ENCODE data around the gene B4GALT2.

The B4GALT2 gene

GRCh38 chr1:43974443-43975248 lies 4.4 kb upstream of the B4GALT2 start, which contains the start of gene ATP6V0B:
TSS of gene ATP6V0B (plus strand) at chr1:43974960. CDS start at chr1:43975041, 81 bp downstream.
- Histone ChIP-seq H3K36me3 (ENCODE audit: control insufficient read depth in 4 of 4, insufficient read depth in 4 of 4, low read length in 3 of 4) (peaks cover 2 to 47% (median 30%) of the 10 kb centered on the region in 4 experiments), H3K27me3 (replicated peaks in 2 of 5; ENCODE audit: control insufficient read depth in 4 of 5, insufficient read depth in 5 of 5, low read length in 4 of 5) (no peaks in the 10 kb centered on the region), H3K4me3 (ENCODE audit: control insufficient read depth in 1 of 7, extremely low read depth in 1 of 7, insufficient read depth in 4 of 7, low read depth in 2 of 7, low read length in 6 of 7) (peak within 1 kb of the TSS; percentile 57 to 95 (median 88)), H3K4me1 (ENCODE audit: control extremely low read depth in 1 of 4, control insufficient read depth in 4 of 4, insufficient read depth in 4 of 4, low read length in 3 of 4) (peaks cover 7 to 56% (median 43%) of the 10 kb centered on the region in 4 experiments), H3K9me3 (ENCODE audit: control extremely low read depth in 1 of 5, control insufficient read depth in 4 of 5, insufficient read depth in 2 of 5, low read depth in 1 of 5, low read length in 4 of 5) (no peaks in the 10 kb centered on the region), H3K27ac (ENCODE audit: insufficient read depth in 1 of 2, low read depth in 1 of 2, low read length in 2 of 2, poor library complexity in 1 of 2, severe bottlenecking in 2 of 2) (peak within 1 kb of the TSS; percentile 64 to 90)
- ChIA-PET POLR2A (interaction anchor here (0.6 to 1.2 kb wide), 2 partner anchors 28 to 30 kb away, joined by 3 to 5 read pairs; partner anchors contain the start of gene IPO13), CTCF (interaction anchor here (0.7 to 3.5 kb wide), 12 partner anchors 10 to 73 kb away, joined by 3 to 13 read pairs (median 3); partner anchors contain the start of genes ARTN and CCDC24)
- DNase-seq: peak; percentile 91 to 95 (median 94)
- WGBS (ENCODE audit: insufficient coverage): 0% methylated on average over 87 of the region's 93 CpGs

- Histone ChIP-seq H3K9me3 (ENCODE audit: control extremely low read depth in 1 of 5, control insufficient read depth in 4 of 5, insufficient read depth in 2 of 5, low read depth in 1 of 5, low read length in 4 of 5) (no peaks in the 10 kb centered on the region), H3K27ac (ENCODE audit: insufficient read depth in 1 of 2, low read depth in 1 of 2, low read length in 2 of 2, poor library complexity in 1 of 2, severe bottlenecking in 2 of 2) (peak overlapping the region; percentile 64 to 90), H3K4me1 (ENCODE audit: control extremely low read depth in 1 of 4, control insufficient read depth in 4 of 4, insufficient read depth in 4 of 4, low read length in 3 of 4) (peaks cover 7 to 58% (median 46%) of the 10 kb centered on the region in 4 experiments), H3K4me3 (ENCODE audit: control insufficient read depth in 1 of 7, extremely low read depth in 1 of 7, insufficient read depth in 4 of 7, low read depth in 2 of 7, low read length in 6 of 7) (peak overlapping the region; percentile 57 to 95 (median 88)), H3K27me3 (replicated peaks in 2 of 5; ENCODE audit: control insufficient read depth in 4 of 5, insufficient read depth in 5 of 5, low read length in 4 of 5) (no peaks in the 10 kb centered on the region), H3K36me3 (ENCODE audit: control insufficient read depth in 4 of 4, insufficient read depth in 4 of 4, low read length in 3 of 4) (peaks cover 2 to 47% (median 30%) of the 10 kb centered on the region in 4 experiments)
- ChIA-PET CTCF (interaction anchor here (0.8 to 3.5 kb wide), 9 partner anchors 10 to 72 kb away, joined by 3 to 13 read pairs (median 4); partner anchors contain the start of genes ARTN and CCDC24), POLR2A (interaction anchor here (1.2 kb wide), 1 partner anchor 28 kb away, joined by 5 read pairs; the partner anchor contains the start of gene IPO13)
- WGBS (ENCODE audit: insufficient coverage): 0% methylated on average over 29 of the region's 34 CpGs
- DNase-seq: peak; percentile 56 to 76 (median 66)
Measured at GRCh38 chr1:43975249-43975961, 3.6 kb upstream of the B4GALT2 start.

- H3K36me3 ChIP-seq (ENCODE audit: control insufficient read depth in 4 of 4, insufficient read depth in 4 of 4, low read length in 3 of 4): peaks cover 2 to 44% (median 30%) of the 10 kb centered on the region in 4 experiments
- peak overlapping the region in 1 of 2 experiments; percentile 90 for H3K27ac ChIP-seq (ENCODE audit: insufficient read depth in 1 of 2, low read depth in 1 of 2, low read length in 2 of 2, poor library complexity in 1 of 2, severe bottlenecking in 2 of 2)
- H3K4me1 ChIP-seq (ENCODE audit: control extremely low read depth in 1 of 4, control insufficient read depth in 4 of 4, insufficient read depth in 4 of 4, low read length in 3 of 4): peaks cover 7 to 56% (median 39%) of the 10 kb centered on the region in 4 experiments
- DNase-seq: peak in 2 of 3 donors; percentile 19 to 32
- H3K9me3 ChIP-seq (ENCODE audit: control extremely low read depth in 1 of 5, control insufficient read depth in 4 of 5, insufficient read depth in 2 of 5, low read depth in 1 of 5, low read length in 4 of 5): no peaks in the 10 kb centered on the region
- peak overlapping the region in 6 of 7 experiments; percentile 57 to 95 (median 89) for H3K4me3 ChIP-seq (ENCODE audit: control insufficient read depth in 1 of 7, extremely low read depth in 1 of 7, insufficient read depth in 4 of 7, low read depth in 2 of 7, low read length in 6 of 7)
- ChIA-PET CTCF (interaction anchor here (0.8 to 3.5 kb wide), 8 partner anchors 9 to 71 kb away, joined by 3 to 13 read pairs (median 4); partner anchors contain the start of gene CCDC24), POLR2A (interaction anchor here (1.3 kb wide), 1 partner anchor 16 kb away, joined by 3 read pairs; no protein-coding TSS in a partner anchor)
- no CpG with 5 or more reads among the region's 4 CpGs for WGBS (ENCODE audit: insufficient coverage)
- H3K27me3 ChIP-seq (replicated peaks in 2 of 5; ENCODE audit: control insufficient read depth in 4 of 5, insufficient read depth in 5 of 5, low read length in 4 of 5): no peaks in the 10 kb centered on the region
Measured at GRCh38 chr1:43976045-43976444, 3.0 kb upstream of the B4GALT2 start.

GRCh38 chr1:43976890-43977289 lies 2.1 kb upstream of the B4GALT2 start:
- Histone ChIP-seq H3K4me3 (ENCODE audit: control insufficient read depth in 1 of 7, extremely low read depth in 1 of 7, insufficient read depth in 4 of 7, low read depth in 2 of 7, low read length in 6 of 7) (peak overlapping the region in 2 of 7 experiments; percentile 14 to 93), H3K4me1 (ENCODE audit: control extremely low read depth in 1 of 4, control insufficient read depth in 4 of 4, insufficient read depth in 4 of 4, low read length in 3 of 4) (peaks cover 7 to 55% (median 39%) of the 10 kb centered on the region in 4 experiments), H3K27ac (ENCODE audit: insufficient read depth in 1 of 2, low read depth in 1 of 2, low read length in 2 of 2, poor library complexity in 1 of 2, severe bottlenecking in 2 of 2) (no peak overlapping the region), H3K36me3 (ENCODE audit: control insufficient read depth in 4 of 4, insufficient read depth in 4 of 4, low read length in 3 of 4) (peaks cover 2 to 37% (median 27%) of the 10 kb centered on the region in 4 experiments), H3K27me3 (replicated peaks in 2 of 5; ENCODE audit: control insufficient read depth in 4 of 5, insufficient read depth in 5 of 5, low read length in 4 of 5) (no peaks in the 10 kb centered on the region), H3K9me3 (ENCODE audit: control extremely low read depth in 1 of 5, control insufficient read depth in 4 of 5, insufficient read depth in 2 of 5, low read depth in 1 of 5, low read length in 4 of 5) (no peaks in the 10 kb centered on the region)
- CTCF ChIA-PET: interaction anchor here (1.9 to 3.5 kb wide), 2 partner anchors 14 to 29 kb away, joined by 6 to 13 read pairs; partner anchors contain the start of gene CCDC24
- no peak for DNase-seq
- POLR2A ChIA-PET: interaction anchor here (1.3 kb wide), 1 partner anchor 15 kb away, joined by 3 read pairs; no protein-coding TSS in a partner anchor
- 93% methylated on average over 7 of the region's 8 CpGs for WGBS (ENCODE audit: insufficient coverage)

- ChIA-PET CTCF (interaction anchor here (0.9 to 3.5 kb wide), 4 partner anchors 11 to 43 kb away, joined by 3 to 13 read pairs (median 4); partner anchors contain the start of gene CCDC24), POLR2A (interaction anchor here (1.3 kb wide), 1 partner anchor 14 kb away, joined by 3 read pairs; no protein-coding TSS in a partner anchor)
Measured at GRCh38 chr1:43977376-43978263, 1.4 kb upstream of the B4GALT2 start.

GRCh38 chr1:43978264-43978550 lies 803 bp upstream of the B4GALT2 start:
- H3K36me3 ChIP-seq (ENCODE audit: control insufficient read depth in 4 of 4, insufficient read depth in 4 of 4, low read length in 3 of 4): peaks cover 2 to 34% (median 19%) of the 10 kb centered on the region in 4 experiments
- WGBS (ENCODE audit: insufficient coverage): 80% methylated on average over 1 of the region's 5 CpGs
- POLR2A ChIA-PET: no interaction called here
- H3K9me3 ChIP-seq (ENCODE audit: control extremely low read depth in 1 of 5, control insufficient read depth in 4 of 5, insufficient read depth in 2 of 5, low read depth in 1 of 5, low read length in 4 of 5): no peaks in the 10 kb centered on the region
- H3K27ac ChIP-seq (ENCODE audit: insufficient read depth in 1 of 2, low read depth in 1 of 2, low read length in 2 of 2, poor library complexity in 1 of 2, severe bottlenecking in 2 of 2): no peak overlapping the region
- no peaks in the 10 kb centered on the region for H3K27me3 ChIP-seq (replicated peaks in 2 of 5; ENCODE audit: control insufficient read depth in 4 of 5, insufficient read depth in 5 of 5, low read length in 4 of 5)
- DNase-seq: no peak
- peaks cover 7 to 55% (median 39%) of the 10 kb centered on the region in 4 experiments for H3K4me1 ChIP-seq (ENCODE audit: control extremely low read depth in 1 of 4, control insufficient read depth in 4 of 4, insufficient read depth in 4 of 4, low read length in 3 of 4)
- H3K4me3 ChIP-seq (ENCODE audit: control insufficient read depth in 1 of 7, extremely low read depth in 1 of 7, insufficient read depth in 4 of 7, low read depth in 2 of 7, low read length in 6 of 7): peak overlapping the region in 1 of 7 experiments; percentile 67
- CTCF ChIA-PET: interaction anchor here (0.9 to 3.5 kb wide), 4 partner anchors 11 to 43 kb away, joined by 3 to 13 read pairs (median 4); partner anchors contain the start of gene CCDC24

More at GRCh38 chr1:43977376-43978263, 1.4 kb upstream of the B4GALT2 start:
- no peaks in the 10 kb centered on the region for H3K9me3 ChIP-seq (ENCODE audit: control extremely low read depth in 1 of 5, control insufficient read depth in 4 of 5, insufficient read depth in 2 of 5, low read depth in 1 of 5, low read length in 4 of 5)
- H3K4me3 ChIP-seq (ENCODE audit: control insufficient read depth in 1 of 7, extremely low read depth in 1 of 7, insufficient read depth in 4 of 7, low read depth in 2 of 7, low read length in 6 of 7): no peak overlapping the region
- peaks cover 7 to 55% (median 39%) of the 10 kb centered on the region in 4 experiments for H3K4me1 ChIP-seq (ENCODE audit: control extremely low read depth in 1 of 4, control insufficient read depth in 4 of 4, insufficient read depth in 4 of 4, low read length in 3 of 4)
- WGBS (ENCODE audit: insufficient coverage): 95% methylated on average over 3 of the region's 9 CpGs
- H3K27ac ChIP-seq (ENCODE audit: insufficient read depth in 1 of 2, low read depth in 1 of 2, low read length in 2 of 2, poor library complexity in 1 of 2, severe bottlenecking in 2 of 2): no peak overlapping the region
- DNase-seq: no peak
- H3K36me3 ChIP-seq (ENCODE audit: control insufficient read depth in 4 of 4, insufficient read depth in 4 of 4, low read length in 3 of 4): peaks cover 2 to 32% (median 21%) of the 10 kb centered on the region in 4 experiments
- no peaks in the 10 kb centered on the region for H3K27me3 ChIP-seq (replicated peaks in 2 of 5; ENCODE audit: control insufficient read depth in 4 of 5, insufficient read depth in 5 of 5, low read length in 4 of 5)

Measured in common myeloid progenitor, CD34-positive (primary cell).